Karpas-422 (cell line): Measurements from ENCODE around the gene LRBA. TPM values are rescaled to one million over a fixed set of nuclear protein-coding genes. Genes with fewer than 3 reads are reported as not detected.

Source experiments
- DNase-seq: peaks from one replicate; pipeline ENCODE4 v3.0.0-alpha.2; 2015
- H2AFZ ChIP-seq: fragments of 200-600 bp; sonication (generic); 2 replicates; pipeline ENCODE4 v1.6.1; 2014; ENCODE audit warnings: antibody characterized with exemption, low read length, mixed read lengths
- H3K27ac ChIP-seq: fragments of 200-600 bp; sonication (generic); 2 replicates; pipeline ENCODE4 v1.5.1; 2014; ENCODE audit warnings: mild to moderate bottlenecking, low read length, moderate library complexity
- H3K27me3 ChIP-seq: fragments of 200-600 bp; sonication (generic); 2 replicates; pipeline ENCODE4 v1.6.1; 2014; ENCODE audit warnings: low read length, mixed read lengths
- H3K36me3 ChIP-seq: fragments of 200-600 bp; sonication (generic); 2 replicates; pipeline ENCODE4 v1.6.1; 2014; ENCODE audit warnings: low read length, mixed read lengths; ENCODE audit not compliant: insufficient read depth
- H3K4me1 ChIP-seq: fragments of 200-600 bp; sonication (generic); 2 replicates; pipeline ENCODE4 v1.6.1; 2014; ENCODE audit warnings: mild to moderate bottlenecking, low read length, mixed read lengths
- H3K4me2 ChIP-seq: fragments of 200-600 bp; sonication (generic); 2 replicates; pipeline ENCODE4 v1.6.1; 2014; ENCODE audit warnings: low read length, low read depth, mild to moderate bottlenecking; ENCODE audit not compliant: poor library complexity, severe bottlenecking
- H3K4me3 ChIP-seq: fragments of 200-600 bp; sonication (generic); 2 replicates; pipeline ENCODE4 v1.5.1; 2014; ENCODE audit warnings: mild to moderate bottlenecking, antibody characterized with exemption, low read length, mixed read lengths
- H3K79me2 ChIP-seq: fragments of 200-600 bp; sonication (generic); 2 replicates; pipeline ENCODE4 v1.6.1; 2014; ENCODE audit warnings: mild to moderate bottlenecking, low read length, mixed read lengths
- H3K9ac ChIP-seq: fragments of 200-600 bp; sonication (generic); 2 replicates; pipeline ENCODE4 v1.6.0; 2014; ENCODE audit warnings: low read length
- H3K9me2 ChIP-seq: fragments of 200-600 bp; sonication (generic), shearing (Covaris generic); replicated peaks from 2 replicates; pipeline ENCODE4 v1.6.0; 2014; ENCODE audit warnings: mild to moderate bottlenecking, low read length, moderate library complexity; ENCODE audit not compliant: insufficient read depth
- H3K9me3 ChIP-seq: fragments of 300-700, 200-600 bp; sonication (generic); 2 replicates; pipeline ENCODE4 v1.6.1; 2014; ENCODE audit warnings: low read length, mixed read lengths
- H4K20me1 ChIP-seq: fragments of 200-600 bp; sonication (generic); 2 replicates; pipeline ENCODE4 v1.6.1; 2014; ENCODE audit warnings: mild to moderate bottlenecking, antibody characterized with exemption, low read length, low read depth; ENCODE audit not compliant: insufficient read depth
- total RNA-seq: library from RNA; depleted of rRNA; stranded (reverse); fragments of >200 nt; shearing (Covaris generic); gene quantifications from 2 replicates; pipeline ENCODE4 v1.2.3, GENCODE V29; 2014; ENCODE audit warnings: low replicate concordance

LRBA gene
- total RNA-seq, 1 experiment from 2014 or later, result 131 TPM

GRCh38 chr4:150820409-150820808 lies 194.7 kb downstream of the LRBA start:
- Histone ChIP-seq H3K4me2 (no peak overlapping the region), H3K27me3 (no peaks in the 10 kb centered on the region), H2AFZ (no peak overlapping the region), H4K20me1 (no peaks in the 10 kb centered on the region), H3K79me2 (peaks cover 49% of the 10 kb centered on the region), H3K4me1 (peaks cover 3% of the 10 kb centered on the region; the same call in 1 of the 2 replicates), H3K9me3 (no peaks in the 10 kb centered on the region), H3K36me3 (peaks cover 7% of the 10 kb centered on the region; the same call in 1 of the 2 replicates), H3K4me3 (no peak overlapping the region), H3K9ac (no peak overlapping the region), H3K27ac (no peak overlapping the region), H3K9me2 (no peaks in the 10 kb centered on the region)
- DNase-seq, result no peak

GRCh38 chr4:150818661-150819060 lies 196.4 kb downstream of the LRBA start:
- no peak for DNase-seq
- no peak overlapping the region for H3K4me3 ChIP-seq
- H3K27ac ChIP-seq, result no peak overlapping the region
- no peaks in the 10 kb centered on the region for H3K27me3 ChIP-seq
- peaks cover 3% of the 10 kb centered on the region; the same call in 1 of the 2 replicates for H3K4me1 ChIP-seq
- H3K79me2 ChIP-seq, result peaks cover 52% of the 10 kb centered on the region
- no peak overlapping the region for H3K9ac ChIP-seq
- H3K9me3 ChIP-seq, result no peaks in the 10 kb centered on the region
- no peak overlapping the region for H3K4me2 ChIP-seq
- H2AFZ ChIP-seq, result no peak overlapping the region
- peaks cover 7% of the 10 kb centered on the region; the same call in 1 of the 2 replicates for H3K36me3 ChIP-seq
- no peaks in the 10 kb centered on the region for H3K9me2 ChIP-seq
- H4K20me1 ChIP-seq, result no peaks in the 10 kb centered on the region

GRCh38 chr4:150817804-150818528 lies 197.1 kb downstream of the LRBA start:
- H4K20me1 ChIP-seq, result no peaks in the 10 kb centered on the region
- no peak overlapping the region for H3K9ac ChIP-seq
- H3K4me3 ChIP-seq, result no peak overlapping the region
- no peak overlapping the region for H2AFZ ChIP-seq
- H3K27ac ChIP-seq, result no peak overlapping the region
- no peak overlapping the region for H3K4me2 ChIP-seq
- H3K79me2 ChIP-seq, result peaks cover 48% of the 10 kb centered on the region
- no peaks in the 10 kb centered on the region for H3K27me3 ChIP-seq
- no peaks in the 10 kb centered on the region for H3K9me2 ChIP-seq
- peaks cover 3% of the 10 kb centered on the region; the same call in 1 of the 2 replicates for H3K4me1 ChIP-seq
- no peaks in the 10 kb centered on the region for H3K9me3 ChIP-seq
- peaks cover 7% of the 10 kb centered on the region; the same call in 1 of the 2 replicates for H3K36me3 ChIP-seq
- DNase-seq, result no peak

- Histone ChIP-seq H3K4me1 (peaks cover 3% of the 10 kb centered on the region; the same call in 1 of the 2 replicates), H3K9me3 (no peaks in the 10 kb centered on the region), H4K20me1 (no peaks in the 10 kb centered on the region), H3K27me3 (no peaks in the 10 kb centered on the region), H3K9me2 (no peaks in the 10 kb centered on the region), H3K79me2 (peaks cover 49% of the 10 kb centered on the region), H3K4me3 (no peak overlapping the region), H3K4me2 (no peak overlapping the region), H2AFZ (no peak overlapping the region), H3K36me3 (peaks cover 7% of the 10 kb centered on the region; the same call in 1 of the 2 replicates), H3K27ac (no peak overlapping the region), H3K9ac (no peak overlapping the region)
- DNase-seq, result no peak
Observed at GRCh38 chr4:150817017-150817416, 198.1 kb downstream of the LRBA start.

DNA sequence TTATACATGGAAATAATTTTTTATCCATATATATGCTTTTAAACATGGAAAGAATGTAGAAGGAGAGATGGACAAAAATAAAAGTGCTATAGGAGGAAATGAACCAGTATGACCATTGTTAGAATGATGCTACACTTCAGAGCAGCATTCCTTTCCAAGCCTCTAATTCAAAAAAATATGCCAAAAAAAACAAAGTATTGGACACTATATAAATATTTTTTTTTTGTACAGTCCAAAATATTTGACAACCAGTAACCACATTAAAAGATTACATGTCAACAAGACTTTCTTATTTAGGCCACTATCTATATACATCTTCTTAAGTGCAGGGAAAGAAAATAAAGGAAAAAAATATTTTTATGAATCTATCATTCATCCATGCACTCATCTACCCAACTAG lies 198.6 kb downstream of the LRBA start:
- H2AFZ ChIP-seq, result no peak overlapping the region
- H3K9me3 ChIP-seq, result no peaks in the 10 kb centered on the region
- H3K36me3 ChIP-seq, result peaks cover 7% of the 10 kb centered on the region; the same call in 1 of the 2 replicates
- H3K4me1 ChIP-seq, result peaks cover 2% of the 10 kb centered on the region; the same call in 1 of the 2 replicates
- H3K27ac ChIP-seq, result no peak overlapping the region
- no peaks in the 10 kb centered on the region for H3K27me3 ChIP-seq
- no peak overlapping the region for H3K9ac ChIP-seq
- H3K9me2 ChIP-seq, result no peaks in the 10 kb centered on the region
- no peaks in the 10 kb centered on the region for H4K20me1 ChIP-seq
- no peak overlapping the region for H3K4me3 ChIP-seq
- no peak for DNase-seq
- H3K4me2 ChIP-seq, result no peak overlapping the region
- H3K79me2 ChIP-seq, result peaks cover 45% of the 10 kb centered on the region

DNA sequence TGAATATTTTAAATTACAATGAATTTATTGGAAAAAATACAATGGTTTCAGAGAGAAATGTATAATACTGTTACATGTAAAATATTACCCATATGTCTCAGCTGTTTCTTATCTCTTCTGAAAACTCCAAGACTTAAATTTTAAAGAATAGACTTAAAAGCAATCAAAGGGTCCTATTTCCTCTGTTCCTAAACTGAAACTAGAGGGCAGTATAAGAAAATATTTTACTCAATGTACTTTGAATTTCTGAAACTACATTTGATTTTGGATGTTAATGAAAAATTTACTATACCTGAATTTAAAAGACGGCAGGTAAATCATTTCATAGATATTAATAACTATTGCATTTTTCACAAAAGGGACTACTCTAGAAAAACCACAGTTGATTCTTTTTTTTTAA lies 200.2 kb downstream of the LRBA start:
- H3K27ac ChIP-seq, result no peak overlapping the region
- no peaks in the 10 kb centered on the region for H3K9me3 ChIP-seq
- DNase-seq, result peak; percentile 55
- no peaks in the 10 kb centered on the region for H3K9me2 ChIP-seq
- H3K4me3 ChIP-seq, result no peak overlapping the region
- no peak overlapping the region for H3K9ac ChIP-seq
- no peak overlapping the region for H3K4me2 ChIP-seq
- H3K27me3 ChIP-seq, result no peaks in the 10 kb centered on the region
- H4K20me1 ChIP-seq, result no peaks in the 10 kb centered on the region
- no peaks in the 10 kb centered on the region; the same call in 1 of the 2 replicates for H3K4me1 ChIP-seq
- H2AFZ ChIP-seq, result no peak overlapping the region
- H3K79me2 ChIP-seq, result peaks cover 35% of the 10 kb centered on the region
- H3K36me3 ChIP-seq, result peaks cover 7% of the 10 kb centered on the region; the same call in 1 of the 2 replicates

GRCh38 chr4:150805183-150806025 lies 209.7 kb downstream of the LRBA start:
- H3K4me1 ChIP-seq, result no peaks in the 10 kb centered on the region
- no peaks in the 10 kb centered on the region for H3K9me3 ChIP-seq
- H4K20me1 ChIP-seq, result no peaks in the 10 kb centered on the region
- peaks cover 9% of the 10 kb centered on the region; the same call in 1 of the 2 replicates for H3K79me2 ChIP-seq
- H3K9ac ChIP-seq, result no peak overlapping the region
- H3K27ac ChIP-seq, result no peak overlapping the region
- no peaks in the 10 kb centered on the region for H3K27me3 ChIP-seq
- H3K4me2 ChIP-seq, result no peak overlapping the region
- H2AFZ ChIP-seq, result no peak overlapping the region
- DNase-seq, result no peak
- no peaks in the 10 kb centered on the region for H3K9me2 ChIP-seq
- no peak overlapping the region for H3K4me3 ChIP-seq
- H3K36me3 ChIP-seq, result peaks cover 12% of the 10 kb centered on the region; the same call in 1 of the 2 replicates

DNA sequence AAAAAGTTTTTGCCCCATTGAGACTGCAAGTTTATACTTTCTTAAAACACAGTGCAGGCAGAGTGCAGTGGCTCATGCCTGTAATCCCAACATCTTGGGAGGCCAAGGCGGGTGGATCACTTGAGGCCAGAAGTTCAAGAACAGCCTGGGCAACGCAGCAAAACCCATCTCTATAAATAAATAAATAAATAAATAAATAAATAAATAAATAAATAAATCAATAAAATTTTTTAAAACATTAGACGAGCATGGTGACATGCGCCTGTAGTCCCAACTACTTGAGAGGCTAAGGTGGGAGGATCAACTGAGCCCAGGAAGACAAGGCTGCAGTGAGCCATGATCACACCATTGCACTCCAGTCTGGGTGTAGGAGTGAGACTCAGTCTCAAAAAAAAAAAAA lies 213.3 kb downstream of the LRBA start:
- no peaks in the 10 kb centered on the region for H3K9me3 ChIP-seq

More for the DNA sequence above, 213.3 kb downstream of the LRBA start:
- no peaks in the 10 kb centered on the region for H3K27me3 ChIP-seq
- H3K4me2 ChIP-seq, result no peak overlapping the region
- 0 out of 2 replicates have a peak, but pooled peaks cover 11% of the 10 kb centered on the region for H3K79me2 ChIP-seq
- no peaks in the 10 kb centered on the region for H4K20me1 ChIP-seq
- H3K9me2 ChIP-seq, result 0 out of 2 replicates have a peak, but pooled peaks cover 4% of the 10 kb centered on the region
- no peaks in the 10 kb centered on the region for H3K4me1 ChIP-seq
- H2AFZ ChIP-seq, result no peak overlapping the region
- H3K27ac ChIP-seq, result no peak overlapping the region
- DNase-seq, result no peak
- no peak overlapping the region for H3K4me3 ChIP-seq
- H3K9ac ChIP-seq, result no peak overlapping the region
- H3K36me3 ChIP-seq, result peaks cover 12% of the 10 kb centered on the region; the same call in 1 of the 2 replicates
